ENCODE measurements around the gene ZDHHC1.

ZDHHC1 gene, protein sequence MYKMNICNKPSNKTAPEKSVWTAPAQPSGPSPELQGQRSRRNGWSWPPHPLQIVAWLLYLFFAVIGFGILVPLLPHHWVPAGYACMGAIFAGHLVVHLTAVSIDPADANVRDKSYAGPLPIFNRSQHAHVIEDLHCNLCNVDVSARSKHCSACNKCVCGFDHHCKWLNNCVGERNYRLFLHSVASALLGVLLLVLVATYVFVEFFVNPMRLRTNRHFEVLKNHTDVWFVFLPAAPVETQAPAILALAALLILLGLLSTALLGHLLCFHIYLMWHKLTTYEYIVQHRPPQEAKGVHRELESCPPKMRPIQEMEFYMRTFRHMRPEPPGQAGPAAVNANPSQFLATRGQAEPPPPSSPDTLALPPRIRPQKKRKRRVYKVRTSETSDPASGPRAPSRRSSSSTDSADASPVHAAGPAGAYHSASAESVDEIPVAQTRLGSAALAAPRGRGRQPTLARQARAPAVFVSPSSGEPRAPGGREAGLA

DNA sequence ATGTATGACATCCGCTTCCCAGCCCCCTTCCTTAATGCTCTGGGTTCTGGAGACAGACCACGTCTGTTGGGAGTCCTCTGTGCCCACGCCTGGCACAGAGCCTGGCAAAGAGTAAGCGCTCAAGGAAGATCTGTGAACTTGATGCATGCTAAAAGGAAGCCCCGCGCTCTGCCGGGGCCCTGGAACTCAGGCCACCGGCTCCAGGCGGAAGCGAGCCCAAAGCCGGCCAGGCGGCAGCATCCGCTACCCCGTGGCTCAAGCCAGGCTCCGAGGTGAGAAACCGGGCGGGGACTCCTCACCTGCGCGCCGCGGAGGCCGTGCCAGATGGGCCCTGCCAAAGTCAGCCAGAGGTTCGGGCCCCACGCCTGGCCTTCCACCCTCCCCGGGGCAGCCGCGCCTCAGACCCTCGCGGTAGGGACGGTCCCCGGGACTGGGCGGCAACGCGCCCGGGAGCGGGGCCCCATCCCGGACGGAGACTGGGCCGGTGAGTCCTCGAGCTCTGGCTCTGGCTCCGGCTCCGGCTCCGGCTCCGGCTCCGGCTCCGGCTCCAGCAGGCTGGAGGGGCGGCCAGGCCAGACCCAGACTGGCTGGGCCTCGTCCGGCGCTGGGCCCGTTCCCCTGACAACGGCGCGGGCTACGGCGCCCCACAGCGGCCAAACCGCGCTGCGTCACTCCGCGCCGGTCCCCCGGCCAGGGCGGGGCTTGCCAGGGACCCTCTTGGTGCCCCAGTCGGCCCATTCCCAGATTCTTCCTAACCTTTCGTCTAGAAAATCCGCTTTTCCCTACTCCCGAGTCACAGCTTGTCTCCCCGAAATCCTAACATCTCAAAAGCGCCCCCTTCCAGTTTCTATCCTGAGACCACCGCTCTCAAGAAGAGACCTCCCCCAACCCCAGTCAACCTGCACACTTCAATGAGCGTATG lies at the start of gene ZDHHC1:
Gene ZDHHC1 (minus strand): TSS at position 606 of the 922 bp plus-strand sequence. CDS start 8,702 bp downstream, outside the sequence.
- peak; percentile 18 for DNase-seq

DNA sequence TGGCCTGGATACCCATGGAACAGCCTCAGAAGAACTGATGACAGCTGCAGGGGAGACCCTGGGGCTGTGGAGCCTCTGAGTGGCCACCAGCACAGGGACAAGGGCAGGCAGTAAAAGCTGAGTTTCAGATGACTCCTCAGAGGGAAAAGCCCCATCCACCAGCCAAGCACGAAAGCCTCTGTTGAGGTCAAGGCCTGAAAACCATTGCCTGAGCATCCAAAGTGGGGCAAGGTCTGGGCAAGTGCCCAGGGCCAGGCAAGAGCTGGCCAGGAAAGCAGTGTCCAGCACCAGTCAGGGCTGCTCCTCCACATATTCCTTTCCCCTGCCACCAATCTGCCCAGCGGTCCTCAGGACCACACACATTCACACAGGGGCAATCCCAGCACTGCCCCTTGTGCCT lies 48.3 kb upstream of the ZDHHC1 start:
- DNase-seq = no peak

DNA sequence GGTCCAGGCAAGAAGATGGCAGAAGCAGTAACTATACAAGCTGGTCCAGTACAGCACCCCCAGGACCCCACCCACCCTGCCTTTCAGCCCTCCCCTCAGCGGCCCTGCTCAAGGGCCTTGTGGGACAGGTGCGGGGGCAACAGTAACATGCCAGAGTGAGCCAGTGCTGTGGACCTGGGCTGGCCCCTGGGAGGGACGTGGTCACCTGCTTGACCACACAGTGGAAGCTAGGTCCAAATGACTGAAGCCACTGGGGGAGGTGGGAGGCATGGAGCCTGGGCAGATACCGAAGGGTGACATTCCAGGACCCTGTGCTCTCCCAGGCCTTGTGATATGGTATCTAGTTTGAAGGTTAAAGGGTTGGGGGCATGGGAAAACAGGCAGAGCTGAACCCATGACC lies 47.4 kb upstream of the ZDHHC1 start:
- no peak for DNase-seq

DNA sequence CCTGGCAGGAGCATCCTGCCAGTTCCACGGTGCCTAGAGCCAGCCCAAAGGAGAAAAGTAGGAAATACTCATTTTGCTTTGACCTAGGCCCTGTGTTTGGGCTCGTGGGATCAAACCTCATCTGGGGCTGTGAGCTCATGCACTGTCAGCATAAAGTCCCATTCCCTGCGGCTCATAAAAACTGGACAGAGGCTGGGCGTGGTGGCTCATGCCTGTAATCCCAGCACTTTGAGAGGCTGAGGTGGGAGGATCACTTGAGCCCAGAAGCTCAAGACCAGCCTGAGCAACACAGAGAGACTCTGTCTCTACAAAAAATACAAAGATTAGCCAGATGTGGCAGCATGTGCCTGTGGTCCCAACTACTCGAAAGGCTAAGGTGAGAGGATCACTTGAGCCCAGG lies 46.8 kb upstream of the ZDHHC1 start:
- no peak for DNase-seq

DNA sequence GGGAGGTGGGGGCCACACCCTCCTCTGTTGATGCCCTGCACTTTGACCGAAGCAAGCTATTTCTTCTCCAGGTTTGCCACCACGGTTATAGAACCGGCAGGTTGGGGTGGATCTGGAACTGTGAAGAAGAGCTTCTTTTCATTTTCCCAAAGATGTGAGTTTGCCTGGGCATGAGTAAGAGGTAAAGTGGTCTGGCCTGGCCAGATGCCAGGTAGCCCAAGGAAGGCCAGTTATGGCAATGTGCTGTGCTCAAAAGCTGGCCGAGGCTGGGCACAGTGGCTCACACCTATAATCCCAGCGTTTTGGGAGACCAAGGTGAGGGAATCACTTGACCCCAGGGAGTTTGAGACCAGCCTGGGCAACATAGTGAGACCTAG lies 46.0 kb upstream of the ZDHHC1 start:
- no peak for DNase-seq

DNA sequence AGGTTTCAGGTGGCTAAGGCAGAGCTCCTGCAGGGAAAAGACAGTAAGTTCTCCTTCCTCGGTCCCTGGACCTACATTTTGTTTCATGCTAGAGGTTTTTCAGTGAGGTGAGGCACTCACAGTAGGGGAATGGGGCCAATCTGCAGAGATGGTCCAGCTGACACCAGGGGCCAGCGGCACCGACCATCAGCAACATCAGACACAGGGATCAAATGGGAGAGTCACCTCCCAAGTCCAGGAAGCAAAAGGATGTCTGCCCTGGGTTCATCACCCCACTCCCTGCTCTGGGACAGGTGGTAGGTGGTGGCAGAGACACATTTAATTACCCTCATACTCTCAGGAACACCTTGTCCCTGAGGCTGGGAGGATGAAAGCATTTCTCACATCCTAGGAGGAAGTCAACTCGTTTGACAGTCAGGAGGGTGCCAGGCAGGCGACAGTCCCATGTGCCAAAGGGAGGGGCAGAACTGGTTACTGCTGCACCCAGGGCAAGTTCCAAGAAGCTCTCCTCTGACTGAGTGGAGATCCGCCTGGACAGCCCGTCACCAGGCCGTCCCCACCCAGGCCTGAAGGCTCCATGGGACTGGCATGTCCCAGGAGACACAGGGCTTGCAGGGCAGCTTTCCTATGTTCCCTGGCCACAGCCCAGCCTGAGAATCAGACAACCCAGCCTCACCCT lies 45.5 kb upstream of the ZDHHC1 start:
- no peak for DNase-seq

DNA sequence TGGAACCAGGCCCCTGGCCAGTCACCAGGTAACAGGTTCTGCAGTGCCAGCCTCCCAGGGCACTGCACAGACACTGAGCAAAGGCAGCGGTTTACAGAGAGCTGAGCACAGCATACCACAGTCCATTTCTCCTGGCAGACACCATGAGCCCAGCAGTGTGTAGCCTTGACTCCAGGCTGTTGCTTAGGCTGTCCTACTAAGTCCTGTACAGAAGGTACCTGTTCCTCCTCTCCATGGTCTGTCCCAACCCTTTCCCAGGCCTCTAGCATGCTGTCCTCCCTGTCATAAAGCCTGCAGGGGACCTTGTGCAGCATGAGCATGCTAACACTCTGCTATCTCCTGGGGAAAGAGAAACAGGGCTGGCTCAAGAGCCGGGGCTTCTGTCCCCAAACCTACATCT lies 44.7 kb upstream of the ZDHHC1 start:
- no peak for DNase-seq

DNA sequence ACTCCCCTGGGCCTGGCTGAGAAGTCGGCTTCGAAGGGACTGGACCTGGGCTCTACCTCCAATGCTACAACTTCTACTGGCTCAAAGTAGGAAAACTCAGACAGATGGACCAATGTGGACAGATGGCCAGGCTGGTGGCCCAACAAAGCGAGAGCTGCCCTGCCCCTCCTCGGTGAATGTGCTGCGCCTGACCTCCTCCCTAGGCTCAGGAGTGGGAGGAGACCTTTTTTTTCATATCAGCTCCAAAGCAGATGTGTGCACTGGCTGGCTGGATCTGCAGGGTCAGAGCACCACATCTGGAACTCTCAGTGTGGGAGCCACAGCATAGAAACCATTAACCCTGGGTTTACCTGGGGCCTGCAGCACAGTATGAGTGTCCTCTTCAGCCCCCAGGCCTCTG lies 43.9 kb upstream of the ZDHHC1 start:
- no peak for DNase-seq

DNA sequence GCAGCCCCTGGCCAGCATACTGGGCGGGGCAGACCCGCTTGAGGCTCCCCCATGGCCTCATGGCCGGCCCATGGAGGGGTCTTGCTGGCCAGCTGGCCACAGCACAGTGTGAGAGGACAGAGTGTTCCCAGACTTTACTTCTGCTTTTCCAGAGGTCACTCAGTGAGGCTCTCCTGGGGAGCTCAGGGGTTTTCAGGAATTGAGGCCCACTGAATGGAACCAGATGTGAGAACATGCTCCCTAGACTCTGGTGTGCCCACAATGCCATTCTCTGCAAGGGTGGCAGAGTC lies 43.5 kb upstream of the ZDHHC1 start:
- no peak for DNase-seq

DNA sequence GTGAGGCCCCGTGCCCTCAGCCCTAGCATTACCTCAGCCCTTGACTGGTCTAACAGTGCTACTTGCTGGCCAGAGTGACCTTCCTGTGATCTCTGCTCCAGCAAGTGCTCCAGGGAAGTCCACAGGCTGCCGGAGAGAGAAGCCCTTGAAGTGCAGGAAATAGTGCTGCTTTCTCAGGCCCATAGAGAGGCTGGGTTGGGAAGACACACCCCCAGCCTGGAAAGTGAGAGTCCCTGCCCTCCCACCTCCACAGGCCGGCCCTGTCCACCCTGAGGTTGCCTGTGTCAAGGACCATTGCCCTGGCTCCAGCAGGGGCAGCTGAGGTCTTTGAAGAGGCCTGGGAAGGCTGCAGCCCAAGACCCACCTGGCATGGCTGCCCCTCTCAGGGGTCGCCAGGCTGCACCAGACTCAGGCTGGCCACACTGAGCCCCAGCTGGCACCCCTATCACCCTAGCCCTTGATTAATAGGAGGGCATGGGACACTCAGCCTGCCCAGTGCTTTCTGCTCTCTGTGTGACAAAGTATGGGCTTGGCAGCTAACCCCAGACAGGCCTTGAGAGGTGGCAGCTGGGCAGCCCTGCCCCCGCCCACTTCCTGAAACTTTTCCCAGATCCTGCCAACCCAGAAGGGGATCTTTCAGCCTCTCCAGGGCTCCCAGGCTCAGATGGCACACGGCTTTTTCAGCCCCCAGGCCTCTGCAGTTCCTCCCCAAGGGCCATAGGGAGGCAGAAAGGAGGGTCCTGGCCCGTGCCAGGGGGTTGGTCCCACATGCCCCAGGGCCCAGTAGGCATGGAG lies 43.0 kb upstream of the ZDHHC1 start:
- DNase-seq = no peak

DNA sequence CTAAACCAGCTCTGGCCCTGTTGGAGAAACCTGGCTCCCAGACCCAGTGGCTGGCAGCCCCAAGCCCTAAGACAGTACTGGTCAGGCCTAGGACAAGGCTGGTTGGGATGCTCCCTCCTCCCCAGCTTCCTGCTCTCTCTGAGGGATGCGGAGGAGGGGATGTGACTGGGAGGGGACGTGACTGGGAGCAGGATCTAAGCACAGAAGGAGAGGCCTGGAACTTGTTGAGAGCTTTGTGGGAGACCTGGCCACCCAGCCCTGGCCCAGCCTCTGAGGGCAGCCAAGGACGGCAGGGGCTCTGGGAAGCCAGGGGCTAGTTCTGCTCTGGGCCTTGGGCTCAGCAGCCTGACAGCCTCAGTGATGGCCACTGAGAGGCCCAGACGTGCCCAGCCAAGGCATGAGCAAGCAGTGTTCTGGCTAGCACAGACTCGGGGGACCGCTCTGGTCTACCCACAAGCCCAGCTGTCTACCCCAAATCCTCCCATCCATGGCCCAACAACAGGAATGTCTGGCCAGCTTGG lies 41.9 kb upstream of the ZDHHC1 start:
- DNase-seq = no peak

DNA sequence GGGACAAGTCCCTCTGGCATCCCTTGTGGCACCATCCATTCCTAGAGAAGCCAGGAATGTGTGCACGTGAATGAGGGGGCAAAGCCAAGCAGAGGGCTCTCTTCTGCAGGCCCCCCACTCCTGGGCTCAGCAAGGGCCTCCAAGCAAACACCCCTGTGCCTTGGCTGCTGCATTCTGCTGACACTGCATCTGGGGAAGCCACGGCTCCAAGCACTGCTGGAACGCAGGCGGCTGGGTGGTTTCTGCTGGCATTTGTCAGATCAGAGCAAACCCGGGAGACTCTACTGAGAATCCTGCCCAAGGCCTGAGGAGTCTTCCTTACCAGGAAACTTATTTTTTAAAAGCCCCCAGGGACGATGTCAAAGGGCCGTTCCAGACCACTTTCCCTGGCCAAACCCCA lies 41.3 kb upstream of the ZDHHC1 start:
- no peak for DNase-seq

DNA sequence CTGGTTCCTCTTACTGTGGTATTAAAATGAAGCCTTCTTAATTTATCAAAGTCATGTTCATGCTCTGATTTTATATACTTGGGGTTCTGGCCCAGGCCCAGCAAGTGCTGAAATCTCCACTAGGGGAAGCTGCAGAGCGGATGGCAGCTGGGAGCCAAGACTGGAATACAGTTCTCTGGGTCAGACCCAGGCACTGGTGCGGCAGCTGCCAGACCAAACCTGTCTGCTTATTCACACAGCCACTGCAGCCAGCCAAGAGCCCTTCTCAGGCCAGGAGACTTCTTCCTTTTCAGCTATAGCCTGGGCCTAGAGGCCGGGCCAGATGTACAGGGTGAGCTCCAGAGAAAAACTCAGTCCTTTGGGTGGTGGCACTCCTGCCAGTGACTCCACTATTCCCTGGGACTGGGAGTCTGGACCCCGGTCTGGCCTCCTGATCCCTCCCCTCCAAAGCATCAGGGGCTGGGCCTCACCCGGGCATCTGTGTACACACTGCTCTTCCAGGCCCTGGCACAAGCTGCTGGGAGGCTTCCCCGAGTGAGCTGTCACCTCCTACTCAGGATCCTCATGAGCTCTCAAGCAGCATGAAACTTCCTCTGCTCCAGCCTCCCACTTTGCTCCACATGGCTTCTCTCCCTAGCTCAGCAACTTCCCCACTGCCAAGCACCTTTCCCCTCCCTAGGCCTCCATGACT lies 40.3 kb upstream of the ZDHHC1 start:
- DNase-seq = no peak

DNA sequence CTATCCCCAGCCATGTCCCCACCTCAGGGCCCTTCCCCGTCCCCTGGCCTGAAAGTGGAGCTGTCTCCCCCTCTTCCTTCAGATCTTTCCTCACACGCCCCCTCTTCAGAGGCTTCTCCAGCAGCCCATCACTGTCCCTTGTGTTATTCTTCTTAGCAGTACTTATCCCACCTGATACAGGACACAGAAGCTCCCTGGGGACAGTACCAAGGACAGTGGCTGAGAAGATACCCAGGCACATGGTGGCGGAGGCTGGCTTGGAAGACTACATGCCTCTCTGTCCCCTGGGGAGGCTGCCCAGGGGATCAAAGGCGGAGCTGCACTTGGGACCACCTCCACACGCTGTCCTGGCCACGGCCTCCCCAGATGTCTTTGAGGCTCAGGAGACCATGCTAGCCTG lies 38.6 kb upstream of the ZDHHC1 start:
- DNase-seq = no peak

DNA sequence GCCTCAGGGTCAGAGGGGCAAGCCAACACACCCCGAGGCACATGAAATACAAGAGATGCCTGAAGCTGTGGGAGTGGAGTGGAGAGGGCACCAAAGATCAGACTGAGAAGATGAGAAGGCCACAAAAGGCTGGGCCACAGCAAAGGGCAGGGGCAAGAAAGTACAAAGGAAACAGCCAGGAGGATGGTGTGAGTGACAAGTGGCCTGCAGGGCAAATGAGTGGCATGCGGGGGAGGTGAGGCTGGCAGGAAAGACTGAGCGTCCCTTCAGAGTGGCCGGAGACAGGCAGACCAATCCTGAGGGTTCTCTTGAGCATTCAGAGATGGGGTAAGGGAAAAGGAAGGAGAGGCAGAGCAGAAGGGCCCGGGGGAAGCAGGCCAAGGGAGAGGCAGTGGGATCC lies 37.8 kb upstream of the ZDHHC1 start:
- no peak for DNase-seq

DNA sequence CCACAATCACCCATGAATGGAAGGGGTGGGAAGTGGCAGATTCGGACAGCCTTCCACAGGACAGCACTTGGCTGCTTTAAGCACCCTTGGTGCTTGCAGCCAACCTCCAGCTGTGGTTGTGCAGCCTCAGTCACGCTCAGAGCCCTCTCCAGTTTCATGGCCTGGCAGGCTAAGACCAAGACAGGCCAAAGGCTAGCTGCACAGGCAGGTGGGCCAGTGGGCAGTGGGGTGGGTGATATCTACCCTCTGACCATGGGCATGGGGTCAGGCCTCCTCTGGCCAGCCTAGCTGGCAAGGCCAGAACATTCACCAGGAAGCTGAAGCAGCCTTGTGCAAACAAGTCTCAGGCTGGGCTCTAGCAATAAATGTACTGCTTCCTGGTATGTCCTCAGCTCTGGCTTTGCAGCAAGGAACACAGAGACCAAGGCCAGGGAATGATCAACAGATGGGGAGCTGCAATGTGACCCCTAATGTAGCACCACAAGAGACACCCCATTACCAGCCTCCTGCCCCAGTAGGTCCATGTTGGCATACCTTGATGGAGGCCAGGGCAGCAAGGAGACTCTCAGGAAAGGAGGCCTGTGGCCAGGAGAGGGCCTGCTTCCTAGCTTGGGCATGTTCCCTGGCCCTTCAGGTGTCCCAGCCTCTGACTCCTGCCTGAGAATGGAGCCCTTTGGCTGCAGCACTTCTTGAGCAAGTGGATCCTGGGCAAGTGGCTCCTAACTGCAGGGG lies 35.6 kb upstream of the ZDHHC1 start:
- no peak for DNase-seq

DNA sequence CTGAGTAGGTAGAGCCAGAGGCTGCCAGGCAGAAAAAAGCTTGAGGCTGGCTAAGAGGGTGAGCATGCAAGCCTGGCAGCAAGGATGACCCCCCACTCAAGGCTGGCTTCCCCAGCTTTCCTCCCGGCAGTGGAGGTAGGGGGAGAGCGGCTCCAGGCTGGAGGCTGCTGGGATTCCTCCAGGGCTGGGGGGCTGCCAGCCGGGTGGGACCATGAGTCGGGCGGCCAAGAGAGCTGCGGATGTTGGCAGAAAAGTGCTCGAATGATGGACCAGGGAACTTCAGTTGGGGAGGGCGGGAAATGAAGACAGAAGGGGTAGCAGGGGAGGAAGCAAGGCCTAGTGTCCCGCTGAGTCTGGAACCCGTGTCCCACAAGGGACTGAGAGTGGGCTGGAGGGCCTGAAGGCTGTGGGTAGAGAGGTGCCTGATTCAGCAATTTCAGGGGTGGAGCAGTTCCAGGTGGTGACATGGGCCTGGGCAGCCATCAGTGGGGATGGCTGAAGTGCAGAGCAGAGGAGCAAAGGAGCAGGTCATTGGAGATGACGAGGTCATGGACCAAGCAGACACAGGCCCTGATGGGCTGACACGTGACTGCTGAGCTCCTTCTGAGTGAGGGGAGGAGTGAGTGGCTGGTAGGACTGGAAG lies 34.9 kb upstream of the ZDHHC1 start:
- no peak for DNase-seq

DNA sequence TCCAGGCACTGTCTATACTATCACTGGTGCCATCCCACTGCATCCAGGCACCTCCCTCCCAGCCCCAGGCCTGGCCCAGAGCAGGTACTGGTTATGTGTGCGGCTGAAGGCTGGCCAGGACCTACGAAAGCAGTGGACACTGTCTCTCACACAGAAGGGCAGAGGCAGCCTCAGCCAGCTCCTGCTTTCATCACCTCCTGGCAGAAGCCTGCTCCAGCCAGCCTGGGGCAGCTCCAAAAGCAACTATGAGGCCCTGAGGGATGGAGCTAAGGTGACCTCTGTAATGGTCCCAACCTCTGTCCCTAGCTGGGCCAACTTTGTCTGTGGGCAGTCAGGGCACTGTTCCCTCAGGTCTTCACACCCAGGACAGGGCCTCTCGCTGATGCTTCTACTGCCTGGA lies 33.5 kb upstream of the ZDHHC1 start:
- no peak for DNase-seq

DNA sequence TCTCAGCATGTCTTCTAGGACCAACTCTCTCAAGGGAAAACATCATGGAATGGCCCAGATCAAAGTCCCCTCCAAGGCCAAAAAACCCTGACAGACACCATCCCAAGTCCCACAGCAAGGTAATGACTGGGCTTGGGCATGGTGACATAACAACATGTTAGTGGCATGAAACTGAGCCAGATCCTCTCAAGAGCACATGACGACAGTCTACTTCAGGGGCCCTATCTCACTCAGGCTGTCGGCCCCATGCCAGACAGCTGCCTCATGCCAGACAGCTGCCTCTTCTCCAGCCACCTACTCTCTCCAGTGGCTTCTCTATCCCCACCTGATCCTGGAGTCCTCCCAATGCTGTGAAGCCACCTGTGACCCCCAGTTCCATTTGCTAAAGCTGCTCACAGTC lies 33.1 kb upstream of the ZDHHC1 start:
- DNase-seq = no peak

DNA sequence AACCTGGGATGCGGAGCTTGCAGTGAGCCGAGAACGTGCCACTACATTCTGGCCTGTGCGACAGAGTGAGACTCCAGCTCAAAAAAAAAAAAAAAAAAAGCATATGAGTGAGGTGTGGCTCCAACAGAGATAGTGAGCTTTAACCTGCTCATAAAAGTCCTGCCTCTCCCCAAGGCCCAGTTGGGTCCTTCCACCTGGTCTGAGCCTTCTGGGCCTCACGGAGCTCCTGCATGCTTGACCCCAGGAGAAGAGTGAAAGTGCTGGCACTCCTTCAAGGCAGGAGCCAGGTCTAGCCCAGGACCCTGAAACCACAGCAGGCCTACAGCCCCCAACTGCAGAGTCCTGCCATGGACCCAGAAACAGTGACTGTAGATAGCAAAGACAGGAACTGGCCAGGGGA lies 32.3 kb upstream of the ZDHHC1 start:
- no peak for DNase-seq
